GM23338 (cell line): ENCODE measurements around the gene CHD2. TPM values are rescaled to one million over a fixed set of nuclear protein-coding genes. Genes with fewer than 3 reads are reported as not detected.
A peak's percentile ranks its signal among the peaks of the same experiment; 100 is the strongest.

ENCODE experiments used
- ATAC-seq: fragments of 200-7000 bp; cut with Tn5 transposase; 3 replicates; pipeline ENCODE4 v1.9.1; 2020
- DNase-seq: peaks from one replicate; pipeline ENCODE4 v3.0.0-alpha.2; 2015; ENCODE audit warnings: low spot score
- H2AFZ ChIP-seq: fragments of 200-600 bp; sonication (generic); 2 replicates; pipeline ENCODE4 v1.8.0; 2016; ENCODE audit warnings: antibody characterized with exemption, mild to moderate bottlenecking, moderate library complexity
- H3F3A ChIP-seq: fragments of 200-600 bp; sonication (generic); replicated peaks from 2 replicates; pipeline ENCODE4 v1.8.0; 2017; ENCODE audit warnings: antibody characterized with exemption, mixed run types, low read depth
- H3K27ac ChIP-seq: fragments of 200-600 bp; sonication (generic); 2 replicates; pipeline ENCODE4 v1.6.1; 2016; ENCODE audit warnings: low read depth
- H3K27me3 ChIP-seq: fragments of 200-600 bp; sonication (generic); 2 replicates; pipeline ENCODE4 v1.8.0; 2016; ENCODE audit warnings: mild to moderate bottlenecking, mixed run types, moderate library complexity; ENCODE audit not compliant: insufficient read depth
- H3K36me3 ChIP-seq: fragments of 200-600 bp; sonication (generic); 2 replicates; pipeline ENCODE4 v1.8.0; 2016; ENCODE audit warnings: mild to moderate bottlenecking; ENCODE audit not compliant: insufficient read depth
- H3K4me1 ChIP-seq: fragments of 200-600 bp; sonication (generic); 2 replicates; pipeline ENCODE4 v1.8.0; 2016; ENCODE audit warnings: mild to moderate bottlenecking, moderate library complexity; ENCODE audit not compliant: insufficient read depth
- H3K4me2 ChIP-seq: fragments of 200-600 bp; sonication (generic); 2 replicates; pipeline ENCODE4 v1.7.1; 2017; ENCODE audit warnings: mixed run types
- H3K4me3 ChIP-seq: fragments of 200-600 bp; sonication (generic); 2 replicates; pipeline ENCODE4 v1.6.1; 2016; ENCODE audit warnings: mixed run types
- H3K79me2 ChIP-seq: fragments of 200-600 bp; sonication (generic); replicated peaks from 2 replicates; pipeline ENCODE4 v1.8.0; 2017; ENCODE audit warnings: mild to moderate bottlenecking; ENCODE audit not compliant: insufficient read depth
- H3K9me2 ChIP-seq: fragments of 200-600 bp; sonication (generic); 2 replicates; pipeline ENCODE4 v1.8.0; 2017; ENCODE audit not compliant: insufficient read depth
- H4K20me1 ChIP-seq: fragments of 200-600 bp; sonication (generic); replicated peaks from 2 replicates; pipeline ENCODE4 v1.8.0; 2017; ENCODE audit warnings: mild to moderate bottlenecking; ENCODE audit not compliant: insufficient read depth
- H3K27ac Mint-ChIP-seq: 2 replicates; pipeline ENCODE4 v1.8.0; 2020; ENCODE audit warnings: inconsistent platforms, mild to moderate bottlenecking, moderate library complexity, mixed read lengths
- H3K27me3 Mint-ChIP-seq: 3 replicates; pipeline ENCODE4 v1.8.0; 2022; ENCODE audit warnings: low read depth, mild to moderate bottlenecking, moderate library complexity, mixed read lengths, inconsistent platforms; ENCODE audit not compliant: insufficient read depth, poor library complexity
- H3K36me3 Mint-ChIP-seq: 3 replicates; pipeline ENCODE4 v1.8.0; 2021; ENCODE audit warnings: low read depth, mild to moderate bottlenecking, inconsistent platforms, moderate library complexity, mixed read lengths
- H3K4me1 Mint-ChIP-seq: 3 replicates; pipeline ENCODE4 v1.8.0; 2020; ENCODE audit warnings: mild to moderate bottlenecking, inconsistent platforms, mixed read lengths
- H3K4me3 Mint-ChIP-seq: 3 replicates; pipeline ENCODE4 v1.8.0; 2021; ENCODE audit warnings: moderate library complexity, mild to moderate bottlenecking, inconsistent platforms, mixed read lengths
- H3K9me3 Mint-ChIP-seq: 3 replicates; pipeline ENCODE4 v1.8.0; 2020; ENCODE audit warnings: moderate library complexity, mild to moderate bottlenecking, inconsistent platforms, mixed read lengths
- CTCF ChIP-seq, 2 experiments: fragments of 200-600 bp in 1 of 2; sonication (generic) in 1 of 2; conservative IDR thresholded peaks; 2 replicates each; pipeline versions ENCODE4 v1.5.1 to v1.6.1; 2016 to 2017; ENCODE audit warnings: antibody characterized with exemption in 2 of 2, low read depth in 2 of 2, mild to moderate bottlenecking in 2 of 2, moderate library complexity in 1 of 2
- JUNB ChIP-seq: IDR thresholded peaks from one replicate; pipeline ENCODE4 v1.6.1; 2016; ENCODE audit warnings: antibody characterized with exemption; ENCODE audit not compliant: unreplicated experiment
- POLR2AphosphoS5 ChIP-seq: IDR thresholded peaks from 2 replicates; pipeline ENCODE4 v1.6.1; 2016; ENCODE audit warnings: antibody characterized with exemption, low read depth
- REST ChIP-seq: IDR thresholded peaks from one replicate; pipeline ENCODE4 v1.6.1; 2018; ENCODE audit warnings: antibody characterized with exemption; ENCODE audit not compliant: unreplicated experiment
- ZNF114 ChIP-seq: fragments of 250-450 bp; sonication (Bioruptor Pico); IDR thresholded peaks from 2 replicates; pipeline ENCODE4 v1.5.0; 2020; ENCODE audit warnings: mild to moderate bottlenecking, moderate library complexity
- ZNF331 ChIP-seq: fragments of 250-450 bp; sonication (Bioruptor Pico); IDR thresholded peaks from 2 replicates; pipeline ENCODE4 v1.5.0; 2020; ENCODE audit warnings: low read depth, mild to moderate bottlenecking, moderate library complexity
- long read RNA-seq: library from polyadenylated mRNA; unstranded; transcript quantifications from one replicate; pipeline ENCODE4 v2.0.0, GENCODE V29; 2020; ENCODE audit not compliant: unreplicated experiment
- polyA plus RNA-seq: library from polyadenylated mRNA; unstranded; fragments of >200 nt; fragmentation: Nextera tagmentation; extraction: Ambion mirVana; gene quantifications from 2 replicates; pipeline ENCODE4 v1.2.1, GENCODE V29; 2016
- total RNA-seq: library from RNA; depleted of rRNA; stranded (reverse); fragments of >200 nt; shearing (Covaris generic); gene quantifications from 2 replicates; pipeline ENCODE4 v1.2.3, GENCODE V29; 2014; rRNA removed
- TF ChIP-seq, protein P1 (sequence below): IDR thresholded peaks from 2 replicates; pipeline ENCODE4 v1.6.1; 2016; ENCODE audit warnings: antibody characterized with exemption

CHD2 gene
- total RNA-seq (108 and 119 TPM in 2 replicates), polyA plus RNA-seq (112 and 130 TPM in 2 replicates)
- long read RNA-seq, partial matches to known transcripts, result 10 of 11 reads
- long read RNA-seq, other reads (novel, unspliced or antisense), result 0 of 11 reads

DNA sequence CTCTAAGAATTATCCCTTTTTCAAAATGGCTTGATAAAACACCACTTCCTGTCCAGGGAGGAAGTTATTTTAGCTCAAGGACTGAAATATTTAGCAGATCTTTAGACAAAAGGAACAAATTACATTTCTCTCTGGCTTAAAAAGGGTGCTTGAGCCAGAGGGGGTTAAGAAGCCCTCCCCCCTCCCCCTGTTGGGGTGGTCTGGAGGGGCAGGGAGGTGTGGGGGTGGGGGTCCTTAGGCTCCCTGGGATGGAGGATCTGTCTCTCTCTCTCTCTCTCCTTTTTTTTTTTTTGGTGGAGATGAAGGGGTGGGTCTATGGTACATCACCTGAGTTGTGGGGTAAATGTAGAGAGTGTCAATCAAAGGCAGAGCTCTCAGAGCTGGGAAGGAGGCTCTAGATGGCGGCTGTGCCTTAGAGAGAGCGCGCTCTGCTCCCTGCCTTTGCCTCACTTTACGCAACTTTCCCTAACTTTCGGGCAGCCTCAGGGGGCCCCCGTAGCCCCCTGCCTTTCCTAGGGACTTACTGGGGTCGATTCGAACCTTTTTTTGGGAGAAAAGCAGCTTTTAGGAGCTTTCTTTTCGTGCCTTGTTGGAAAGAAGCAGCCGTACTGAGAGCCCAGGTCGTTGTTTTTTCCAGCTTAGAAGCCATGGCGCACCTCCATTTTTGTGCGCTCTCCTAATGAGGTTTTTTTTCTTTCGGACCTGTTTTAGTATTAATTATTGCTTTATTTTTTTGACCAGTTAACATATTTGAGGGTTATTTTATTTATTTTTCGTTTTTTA lies at the start of gene CHD2:
CHD2 (plus strand) TSS at position 377 of the 783 bp plus-strand sequence. CDS start 914 bp downstream, outside the sequence.
- peaks cover 69% of the 10 kb centered on the region for H3K36me3 Mint-ChIP-seq
- peaks cover 9% of the 10 kb centered on the region; the same call in 1 of the 2 replicates for H3F3A ChIP-seq
- H3K9me3 Mint-ChIP-seq, result no peaks in the 10 kb centered on the region; the same call in 2 of the 3 replicates
- peak within 1 kb of the TSS; percentile 99 for H3K27ac ChIP-seq
- peak within 1 kb of the TSS; percentile 80 for H3K4me3 Mint-ChIP-seq
- H4K20me1 ChIP-seq, result 0 out of 2 replicates have a peak, but pooled peaks cover 5% of the 10 kb centered on the region
- H3K27ac Mint-ChIP-seq, result peak within 1 kb of the TSS; percentile 100
- H3K4me1 Mint-ChIP-seq, result peaks cover 13% of the 10 kb centered on the region; the same call in 2 of the 3 replicates
- no peak within 1 kb of the TSS for H2AFZ ChIP-seq
- no peaks in the 10 kb centered on the region for H3K9me2 ChIP-seq
- peaks cover 4% of the 10 kb centered on the region; the same call in 1 of the 2 replicates for H3K36me3 ChIP-seq
- ATAC-seq (peak; percentile 84), DNase-seq (peak; percentile 95)
- H3K27me3 ChIP-seq, result no peaks in the 10 kb centered on the region
- TF ChIP-seq JUNB, result no peak
- TF ChIP-seq POLR2AphosphoS5, result peak; percentile 94
- no peak for TF ChIP-seq CTCF (conservative IDR thresholded peaks at IDR 0.05; ENCODE audit: low read depth in 2 of 2)
- TF ChIP-seq REST, result no peak
- TF ChIP-seq, protein P1, sequence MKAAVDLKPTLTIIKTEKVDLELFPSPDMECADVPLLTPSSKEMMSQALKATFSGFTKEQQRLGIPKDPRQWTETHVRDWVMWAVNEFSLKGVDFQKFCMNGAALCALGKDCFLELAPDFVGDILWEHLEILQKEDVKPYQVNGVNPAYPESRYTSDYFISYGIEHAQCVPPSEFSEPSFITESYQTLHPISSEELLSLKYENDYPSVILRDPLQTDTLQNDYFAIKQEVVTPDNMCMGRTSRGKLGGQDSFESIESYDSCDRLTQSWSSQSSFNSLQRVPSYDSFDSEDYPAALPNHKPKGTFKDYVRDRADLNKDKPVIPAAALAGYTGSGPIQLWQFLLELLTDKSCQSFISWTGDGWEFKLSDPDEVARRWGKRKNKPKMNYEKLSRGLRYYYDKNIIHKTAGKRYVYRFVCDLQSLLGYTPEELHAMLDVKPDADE, result no peak
- no peak for TF ChIP-seq ZNF331 (CRISPR knock-in tag)
- TF ChIP-seq ZNF114 (CRISPR knock-in tag), result no peak
- peaks cover 88% of the 10 kb centered on the region for H3K79me2 ChIP-seq
- H3K27me3 Mint-ChIP-seq, result peaks cover 13% of the 10 kb centered on the region
- H3K4me2 ChIP-seq, result peak within 1 kb of the TSS; percentile 84
- peaks cover 6% of the 10 kb centered on the region for H3K4me1 ChIP-seq
- H3K4me3 ChIP-seq, result peak within 1 kb of the TSS; percentile 65
